MCF 10A (cell line): ENCODE measurements around the gene IPO8. TPM values are rescaled to one million over a fixed set of nuclear protein-coding genes. Genes with fewer than 3 reads are reported as not detected.

ENCODE experiments used
- BruUV-seq: library from RNA; stranded (reverse); fragments of 400-500 nt; replicated peaks from 2 replicates; lab custom pipeline; 2021; lab: Mats Ljungman, UMichigan
- CTCF ChIA-PET: fragments of 300-600 bp; sonication (Branson Sonifier 250); formaldehyde crosslinking; extraction: SDS; loops from one replicate; lab custom pipeline; 2021; ENCODE audit warnings: antibody characterized with exemption, inconsistent platforms; lab: Yijun Ruan, JAX
- POLR2A ChIA-PET: fragments of 300-600, 350-650 bp; sonication (Branson Sonifier 250); formaldehyde crosslinking; extraction: SDS; loops from one replicate; lab custom pipeline; 2020; ENCODE audit warnings: antibody characterized with exemption, inconsistent platforms; lab: Yijun Ruan, JAX
- DNase-seq: peaks from one replicate; pipeline ENCODE4 v3.0.0-alpha.2; 2018; ENCODE audit not compliant: unreplicated experiment
- H3K27ac Mint-ChIP-seq: one replicate; pipeline ENCODE4 v1.8.0; 2022; ENCODE audit warnings: mild to moderate bottlenecking, low read depth, mixed read lengths; ENCODE audit not compliant: unreplicated experiment
- H3K27me3 Mint-ChIP-seq: one replicate; pipeline ENCODE4 v1.8.0; 2022; ENCODE audit warnings: mixed read lengths; ENCODE audit not compliant: insufficient read depth, unreplicated experiment
- H3K36me3 Mint-ChIP-seq: one replicate; pipeline ENCODE4 v1.8.0; 2022; ENCODE audit warnings: mild to moderate bottlenecking, moderate library complexity, mixed read lengths; ENCODE audit not compliant: insufficient read depth, unreplicated experiment
- H3K4me1 Mint-ChIP-seq: one replicate; pipeline ENCODE4 v1.8.0; 2022; ENCODE audit warnings: mixed read lengths; ENCODE audit not compliant: insufficient read depth, unreplicated experiment
- H3K4me3 Mint-ChIP-seq: one replicate; pipeline ENCODE4 v1.8.0; 2022; ENCODE audit warnings: mild to moderate bottlenecking, moderate library complexity, mixed read lengths; ENCODE audit not compliant: unreplicated experiment
- H3K9me3 Mint-ChIP-seq: one replicate; pipeline ENCODE4 v1.8.0; 2022; ENCODE audit warnings: mixed read lengths; ENCODE audit not compliant: unreplicated experiment
- CTCF ChIP-seq: fragments of 200-600 bp; IDR thresholded peaks from one replicate; pipeline ENCODE4 v1.8.0; 2022; ENCODE audit warnings: antibody characterized with exemption, mild to moderate bottlenecking; ENCODE audit not compliant: unreplicated experiment
- intact Hi-C: fragments of 100-400 bp; cut with micrococcal nuclease; formaldehyde crosslinking; loops from 2 replicates; pipeline ENCODE4 v1.14.1; 2022
- total RNA-seq: library from RNA; stranded (reverse); gene quantifications from 2 replicates; pipeline ENCODE4 v1.2.3, GENCODE V29; 2022

Gene IPO8
- total RNA-seq, 1 experiment from 2014 or later = 36.3 TPM

- no peaks in the 10 kb centered on the region for H3K9me3 Mint-ChIP-seq
- DNase-seq = no peak
- no peaks in the 10 kb centered on the region for H3K27me3 Mint-ChIP-seq
- peaks cover 22% of the 10 kb centered on the region for H3K36me3 Mint-ChIP-seq
- no peak for TF ChIP-seq CTCF
- BruUV-seq = no TSS peak
- intact Hi-C loops = no loop called here
- H3K4me1 Mint-ChIP-seq = no peaks in the 10 kb centered on the region
- ChIA-PET CTCF (no interaction called here), POLR2A (interaction anchor here (1.7 kb wide), 1 partner anchor 14 kb away, joined by 8 read pairs; no protein-coding TSS in a partner anchor)
- H3K4me3 Mint-ChIP-seq = no peak overlapping the region
- H3K27ac Mint-ChIP-seq = no peak overlapping the region
These were observed 43.4 kb upstream of the IPO8 start for GRCh38 chr12:30739020-30739419.

GRCh38 chr12:30732954-30733637 lies 37.4 kb upstream of the IPO8 start:
- Mint-ChIP-seq H3K4me1 (no peaks in the 10 kb centered on the region), H3K4me3 (no peak overlapping the region), H3K36me3 (peaks cover 58% of the 10 kb centered on the region), H3K9me3 (no peaks in the 10 kb centered on the region), H3K27ac (no peak overlapping the region), H3K27me3 (no peaks in the 10 kb centered on the region)
- ChIA-PET CTCF (interaction anchor here (0.6 to 1.3 kb wide), 3 partner anchors 12 to 507 kb away, joined by 3 to 4 read pairs (median 3); no protein-coding TSS in a partner anchor), POLR2A (interaction anchor here (0.6 to 3.4 kb wide), 6 partner anchors 10 to 224 kb away, joined by 3 to 14 read pairs (median 3); no protein-coding TSS in a partner anchor)
- TF ChIP-seq CTCF = no peak
- no TSS peak for BruUV-seq
- no peak for DNase-seq
- intact Hi-C loops = no loop called here

- no peak for DNase-seq
- POLR2A ChIA-PET = interaction anchor here (1.3 kb wide), 1 partner anchor 14 kb away, joined by 5 read pairs; no protein-coding TSS in a partner anchor
- intact Hi-C loops = no loop called here
- CTCF ChIA-PET = interaction anchor here (0.6 to 0.9 kb wide), 2 partner anchors 15 to 34 kb away, joined by 4 to 5 read pairs; partner anchors contain the start of gene IPO8
- H3K4me3 Mint-ChIP-seq = no peak overlapping the region
- peaks cover 15% of the 10 kb centered on the region for H3K4me1 Mint-ChIP-seq
- H3K36me3 Mint-ChIP-seq = peaks cover 46% of the 10 kb centered on the region
- H3K27me3 Mint-ChIP-seq = no peaks in the 10 kb centered on the region
- no peaks in the 10 kb centered on the region for H3K9me3 Mint-ChIP-seq
- TF ChIP-seq CTCF = no peak
- no peak overlapping the region for H3K27ac Mint-ChIP-seq
- BruUV-seq = no TSS peak
These were observed 34.3 kb upstream of the IPO8 start for GRCh38 chr12:30730011-30730410.

- intact Hi-C loops = no loop called here
- no peak for TF ChIP-seq CTCF
These were observed 33.9 kb upstream of the IPO8 start for GRCh38 chr12:30729547-30729946.

More at GRCh38 chr12:30729547-30729946, 33.9 kb upstream of the IPO8 start:
- no peaks in the 10 kb centered on the region for H3K9me3 Mint-ChIP-seq
- BruUV-seq = no TSS peak
- peaks cover 15% of the 10 kb centered on the region for H3K4me1 Mint-ChIP-seq
- no peak overlapping the region for H3K27ac Mint-ChIP-seq
- ChIA-PET POLR2A (interaction anchor here (1.3 kb wide), 1 partner anchor 15 kb away, joined by 5 read pairs; no protein-coding TSS in a partner anchor), CTCF (interaction anchor here (0.9 kb wide), 1 partner anchor 34 kb away, joined by 5 read pairs; the partner anchor contains the start of gene IPO8)
- no peak for DNase-seq
- H3K27me3 Mint-ChIP-seq = no peaks in the 10 kb centered on the region
- no peak overlapping the region for H3K4me3 Mint-ChIP-seq
- H3K36me3 Mint-ChIP-seq = peaks cover 42% of the 10 kb centered on the region
